Glomerular visceral epithelial cell (primary cell): ENCODE results near the gene GNPDA1.
"Not testable (repeated sequence)": the region's sequence is repeated elsewhere in the genome, so short reads cannot be mapped to it uniquely, and the experiment has no call there.

Source experiments
- DNase-seq: peaks from one replicate; pipeline ENCODE4 v3.0.0-alpha.2; 2016; ENCODE audit errors: extremely low spot score

The GNPDA1 gene

DNA sequence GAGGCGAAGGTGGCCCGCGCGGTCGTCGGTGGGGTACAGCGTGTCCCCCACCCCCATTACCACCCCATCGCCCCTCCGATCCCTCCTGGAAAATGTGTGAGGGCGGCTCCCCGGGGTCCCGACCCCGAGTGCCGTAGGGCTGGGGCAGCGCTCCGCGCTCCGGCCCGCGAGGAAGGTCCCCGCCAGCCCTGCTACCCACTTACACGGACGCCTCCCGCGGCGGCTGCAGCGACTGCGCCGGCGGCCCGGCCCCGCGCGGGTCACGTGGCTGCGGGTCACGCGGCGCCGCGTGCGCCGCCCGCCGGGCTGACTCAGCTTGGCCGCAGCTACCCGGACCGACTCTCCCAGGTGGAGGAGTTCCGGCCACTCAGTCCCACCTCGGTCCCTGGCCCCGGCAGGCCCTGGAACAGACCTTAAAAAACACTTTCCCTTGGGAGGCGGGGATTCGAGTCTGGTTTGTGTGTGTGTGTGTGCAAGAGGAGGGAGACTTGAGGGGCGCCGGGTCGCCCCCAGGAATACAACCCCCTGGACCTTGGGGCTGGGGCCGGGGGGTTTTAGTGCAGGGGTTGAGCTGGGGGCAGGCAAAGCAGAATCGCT, at the start of gene GNPDA1:
Gene GNPDA1 (minus strand): TSS at position 236 of the 597 bp plus-strand sequence. CDS start 992 bp downstream, outside the sequence.
- DNase-seq = peak; percentile 87

DNA sequence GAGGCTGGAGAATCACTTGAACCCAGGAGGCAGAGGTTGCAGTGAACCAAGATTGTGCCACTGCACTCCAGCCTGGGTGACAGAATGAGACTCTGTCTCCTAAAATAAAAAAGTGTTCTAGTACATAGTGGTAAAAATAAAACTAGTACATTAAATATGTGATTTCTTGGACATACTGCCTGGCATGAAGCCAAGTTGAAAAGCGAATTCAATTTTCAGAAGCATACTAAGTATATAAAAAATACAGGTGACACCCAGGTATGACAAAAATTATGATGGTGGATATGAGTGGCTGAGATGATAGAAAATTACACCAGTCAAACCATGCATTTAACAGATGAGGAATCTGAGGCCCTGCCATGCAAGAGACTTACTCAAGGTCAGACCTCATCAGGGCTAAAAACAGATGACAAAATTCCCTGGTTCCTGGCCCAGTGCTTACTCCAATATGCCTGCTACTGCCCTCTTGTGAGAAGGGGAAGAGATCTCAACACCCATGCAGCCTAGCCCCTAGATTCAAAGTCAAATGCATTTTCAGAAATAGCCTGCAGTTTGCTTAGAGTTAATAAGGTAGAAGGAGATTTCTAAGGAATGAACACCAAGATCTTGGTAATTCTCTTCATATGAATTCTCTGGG, 46.6 kb upstream of the GNPDA1 start:
- no peak for DNase-seq

DNA sequence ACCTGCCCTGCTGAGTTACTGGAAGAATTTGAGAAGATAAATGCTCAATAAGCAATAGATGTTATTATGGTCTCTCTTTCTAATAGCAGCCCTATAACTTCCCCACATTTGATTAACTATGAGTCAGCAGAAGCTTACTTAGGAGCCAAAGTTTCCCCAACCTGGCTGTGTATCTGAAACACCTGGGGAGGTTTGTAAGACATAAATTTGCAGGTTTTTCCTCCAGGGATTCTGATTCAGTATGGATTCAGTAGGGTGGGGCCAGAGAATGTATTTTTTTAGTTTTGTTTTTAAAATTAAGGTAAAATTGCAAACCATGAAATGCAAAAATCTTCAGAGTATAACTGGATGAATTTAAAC, 44.9 kb upstream of the GNPDA1 start:
- DNase-seq = no peak

DNA sequence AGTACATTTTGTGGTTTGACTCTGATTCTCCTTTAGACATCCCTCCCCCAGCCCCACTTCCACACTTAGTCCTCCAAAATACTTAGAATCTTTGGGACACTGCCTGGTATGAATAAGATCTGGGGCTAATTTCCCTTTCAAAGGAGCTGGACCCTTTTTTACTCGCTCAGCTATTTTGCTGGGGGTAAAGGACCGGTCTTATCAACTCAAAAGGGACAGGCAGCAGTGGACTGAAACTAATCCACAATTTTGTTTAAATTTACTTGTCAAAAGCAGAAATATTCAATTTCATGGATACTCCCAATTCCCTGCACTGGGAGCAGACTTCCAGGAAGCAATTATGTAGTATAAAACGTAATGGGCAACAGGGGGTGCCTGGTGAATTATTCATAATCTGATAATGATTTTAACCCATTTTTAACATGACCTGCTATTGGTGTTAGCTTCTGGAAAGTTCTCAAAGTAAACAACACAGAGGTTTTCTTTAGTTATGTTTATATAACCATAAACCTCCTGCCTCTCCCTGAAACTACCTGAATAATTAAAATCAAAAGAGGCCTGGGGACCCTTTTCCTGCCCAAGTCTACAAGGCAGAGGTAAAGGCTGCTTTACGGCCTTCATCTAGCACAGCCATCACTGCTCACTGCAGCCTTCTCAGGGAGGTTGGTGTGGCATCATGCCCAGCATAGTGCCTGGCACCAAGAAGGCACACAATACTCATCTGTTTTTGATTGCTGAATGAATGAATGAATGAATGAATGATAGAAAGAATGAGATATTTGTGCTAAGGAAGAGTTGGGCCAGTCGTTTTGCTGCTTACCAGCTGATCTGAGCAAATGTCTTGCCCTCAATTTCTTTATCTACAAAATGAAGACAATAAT, 44.2 kb upstream of the GNPDA1 start:
- no peak for DNase-seq

DNA sequence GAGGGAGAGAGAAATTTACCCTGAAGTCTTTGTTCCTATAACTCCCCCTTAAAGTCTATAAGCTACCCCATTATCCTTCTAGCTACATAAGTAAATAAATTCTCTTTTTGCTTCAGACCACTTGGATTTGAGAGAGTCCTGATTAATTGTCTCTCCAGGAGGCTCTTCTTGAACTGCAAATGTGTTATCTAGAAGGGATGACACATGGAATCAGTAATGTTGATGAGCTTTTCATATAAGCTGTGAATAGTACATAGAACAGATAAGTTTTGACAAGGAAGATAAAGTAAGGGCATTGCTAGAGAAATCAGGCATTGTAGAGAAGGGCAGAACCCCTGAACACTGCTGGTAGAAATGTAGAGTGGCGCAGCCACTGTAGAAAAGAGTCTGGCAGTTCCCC, 42.5 kb upstream of the GNPDA1 start:
- no peak for DNase-seq

DNA sequence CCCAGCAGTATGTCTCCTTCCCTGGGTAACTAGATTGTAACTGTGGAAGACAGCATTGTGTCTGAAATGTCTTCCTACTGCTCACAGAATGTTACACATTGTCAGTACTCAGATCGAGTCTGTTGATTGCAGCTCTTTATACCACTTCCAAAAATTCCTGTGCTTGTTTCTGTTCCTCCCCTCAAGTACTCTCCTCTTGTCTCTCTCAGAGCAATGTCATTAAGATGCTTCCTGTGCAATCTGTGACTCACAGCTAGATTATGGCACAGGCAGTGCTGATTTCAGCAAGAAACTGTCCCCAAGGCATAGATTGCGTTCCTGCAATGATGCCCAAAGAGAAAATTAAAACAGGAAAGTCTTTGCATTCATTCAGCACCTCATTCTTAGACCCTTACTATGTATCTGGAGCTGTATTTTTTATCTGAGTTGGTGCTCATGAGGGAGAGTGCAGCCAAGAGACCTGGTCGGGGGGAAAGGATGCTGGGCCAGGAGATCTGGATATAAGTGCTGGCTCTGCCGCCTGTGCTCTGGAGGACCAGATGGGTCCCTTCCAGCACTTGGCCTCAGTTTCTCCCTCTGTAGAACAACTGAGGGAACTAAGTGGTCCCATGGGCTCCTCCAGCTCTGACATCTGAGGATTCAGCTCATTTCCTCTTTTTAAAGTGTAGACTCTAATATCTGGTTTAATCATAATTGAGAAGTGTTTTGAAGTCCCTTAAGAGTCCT, 40.8 kb upstream of the GNPDA1 start:
- no peak for DNase-seq

DNA sequence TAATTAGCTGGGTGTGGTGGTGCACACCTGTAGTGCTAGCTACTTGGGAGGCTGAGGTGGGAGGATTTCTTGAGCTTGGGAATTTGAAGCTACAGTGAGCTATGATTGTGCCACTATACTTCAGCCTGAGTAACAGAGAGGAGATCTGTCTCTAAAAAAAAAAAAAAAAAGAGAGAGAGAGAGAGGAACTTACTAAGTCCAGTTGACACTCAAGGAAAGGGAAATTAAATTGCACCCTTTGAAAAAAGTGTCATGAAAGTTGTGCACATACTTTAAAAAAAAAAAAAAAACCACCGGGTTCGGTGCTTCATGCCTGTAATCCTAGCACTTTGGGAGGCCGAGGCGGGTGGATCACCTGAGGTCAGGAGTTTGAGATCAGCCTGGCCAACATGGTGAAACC, 39.2 kb upstream of the GNPDA1 start:
- DNase-seq = not testable (repeated sequence)

DNA sequence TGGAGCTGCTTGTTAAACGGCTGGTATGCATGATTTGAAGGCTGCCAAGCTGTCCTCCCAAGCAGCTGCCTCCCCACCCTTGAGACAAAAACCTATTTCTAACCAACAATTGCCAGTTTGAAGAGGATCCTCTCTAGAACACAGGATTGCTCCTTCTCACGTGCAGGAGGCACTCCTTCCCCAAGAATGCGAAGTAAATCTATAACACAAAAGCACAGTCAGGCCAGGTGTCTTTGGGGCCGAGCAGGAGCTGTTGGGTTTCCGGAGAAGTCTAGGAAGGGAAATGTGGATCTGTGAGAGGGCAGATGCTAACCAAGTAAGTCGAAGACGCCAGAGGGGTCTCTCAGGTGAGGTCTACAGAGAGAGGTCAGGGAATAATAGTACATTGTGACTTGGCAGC, 35.4 kb upstream of the GNPDA1 start:
- no peak for DNase-seq

DNA sequence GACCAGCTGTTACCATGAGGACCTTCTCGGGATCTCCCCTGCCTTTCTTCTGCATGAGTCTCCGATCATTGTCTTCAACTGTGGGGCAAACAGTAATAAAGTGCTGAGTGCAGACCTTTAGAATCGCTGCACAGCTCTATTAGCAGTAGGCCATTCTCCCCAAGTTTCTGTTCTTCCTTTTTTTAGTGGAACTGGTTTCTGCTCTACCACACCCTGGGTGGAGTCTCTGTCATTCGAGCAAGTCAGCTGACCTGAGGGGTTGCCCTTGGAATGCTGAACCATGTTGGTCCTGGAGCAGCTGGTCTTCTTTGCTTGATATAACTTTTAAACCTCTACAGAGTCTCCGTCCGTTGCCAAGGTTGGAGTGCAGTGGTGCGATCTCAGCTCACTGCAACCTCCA, 33.4 kb upstream of the GNPDA1 start:
- no peak for DNase-seq

DNA sequence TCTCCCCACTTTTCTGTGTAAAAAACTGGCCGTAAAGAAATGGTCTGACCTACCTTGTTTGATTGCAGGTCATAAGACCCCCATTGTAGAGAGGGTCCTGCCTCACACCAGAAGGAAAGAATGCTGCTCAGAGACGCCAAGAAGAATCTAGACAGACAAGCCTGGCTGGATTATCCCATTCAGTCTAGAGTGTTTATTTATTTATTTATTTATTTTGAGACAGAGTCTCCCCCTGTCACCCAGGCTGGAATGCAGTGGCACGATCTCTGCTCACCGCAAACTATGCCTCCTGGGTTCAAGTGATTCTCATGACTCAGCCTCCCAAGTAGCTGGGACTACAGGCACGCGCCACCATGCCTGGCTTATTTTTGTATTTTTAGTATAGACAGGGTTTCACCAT, 28.1 kb upstream of the GNPDA1 start:
- DNase-seq = not testable (repeated sequence)

DNA sequence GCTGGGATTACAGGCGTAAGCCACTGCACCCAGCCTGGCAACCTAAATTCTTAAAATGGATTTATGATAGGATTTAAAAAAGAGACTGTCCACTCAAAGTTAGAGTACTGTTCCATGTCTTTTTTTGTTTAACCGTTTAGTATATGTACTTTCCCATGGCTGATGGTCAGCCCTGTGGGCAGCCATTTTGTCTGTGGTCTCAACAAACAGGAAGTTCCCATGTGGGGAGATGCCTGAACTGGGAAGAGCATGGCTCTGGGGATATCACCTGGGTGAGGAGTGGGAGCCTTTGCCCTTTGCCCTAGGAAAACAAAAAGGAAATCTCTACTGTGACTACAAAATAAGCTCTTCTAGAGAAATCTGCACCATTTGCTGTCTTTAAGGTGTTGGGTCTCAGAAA, 27.5 kb upstream of the GNPDA1 start:
- DNase-seq = no peak

DNA sequence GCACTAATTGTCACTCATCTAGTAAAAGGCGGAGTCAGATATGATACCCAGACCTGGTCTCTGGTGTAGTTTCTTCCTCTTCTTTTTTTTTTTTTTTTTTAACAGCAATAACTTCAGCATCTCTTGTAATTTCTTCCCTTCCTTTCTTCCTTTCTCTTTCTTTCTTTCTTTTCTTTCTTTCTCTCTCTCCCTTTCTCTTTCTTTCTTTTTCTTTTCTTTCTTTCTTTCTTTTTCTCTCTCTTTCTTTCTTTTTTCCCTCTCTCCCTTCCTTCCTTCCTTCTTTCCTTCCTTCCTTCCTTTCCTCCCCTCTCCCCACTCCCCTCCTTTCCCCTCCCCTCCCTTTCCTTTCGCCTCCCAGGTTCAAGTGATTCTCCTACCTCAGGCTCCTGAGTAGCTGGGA, 25.9 kb upstream of the GNPDA1 start:
- DNase-seq = no peak

DNA sequence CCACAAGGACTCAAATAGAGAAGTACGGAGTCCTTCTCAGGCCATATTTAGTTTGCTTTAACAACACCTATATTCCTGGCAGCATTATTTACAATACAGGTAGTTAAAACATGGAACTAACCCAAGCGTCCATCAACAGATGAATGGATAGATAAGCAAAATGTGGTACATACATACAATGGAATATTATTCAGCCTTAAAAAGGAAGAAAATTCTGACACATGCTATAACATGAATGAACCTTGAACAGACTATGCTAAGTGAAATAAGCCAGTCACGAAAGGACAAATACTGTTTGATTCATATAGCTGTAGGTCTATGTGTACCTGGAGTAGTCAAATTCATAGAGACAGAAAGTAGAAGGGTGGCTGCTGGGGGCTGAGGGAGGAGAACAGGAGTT, 24.8 kb upstream of the GNPDA1 start:
- DNase-seq = not testable (repeated sequence)

DNA sequence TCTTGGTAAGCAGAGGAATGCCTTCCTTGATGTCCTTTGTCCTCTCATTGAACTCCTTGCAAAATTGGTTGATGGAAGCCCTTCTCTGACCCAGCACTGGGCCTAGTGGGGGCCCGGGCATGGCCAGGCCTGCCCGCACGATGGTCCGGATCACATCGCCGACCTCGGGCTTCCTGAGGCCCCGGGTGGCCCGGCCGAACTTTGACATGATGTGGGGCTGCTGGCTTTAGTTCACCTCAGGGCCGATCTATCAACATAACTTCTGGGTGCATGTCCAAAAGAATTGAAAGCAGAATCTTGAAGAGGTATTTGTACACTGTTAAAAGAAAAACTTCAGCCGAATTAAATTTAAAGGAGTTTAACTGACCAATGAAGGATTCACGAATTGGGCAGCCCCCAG, 24.1 kb upstream of the GNPDA1 start:
- DNase-seq = no peak

DNA sequence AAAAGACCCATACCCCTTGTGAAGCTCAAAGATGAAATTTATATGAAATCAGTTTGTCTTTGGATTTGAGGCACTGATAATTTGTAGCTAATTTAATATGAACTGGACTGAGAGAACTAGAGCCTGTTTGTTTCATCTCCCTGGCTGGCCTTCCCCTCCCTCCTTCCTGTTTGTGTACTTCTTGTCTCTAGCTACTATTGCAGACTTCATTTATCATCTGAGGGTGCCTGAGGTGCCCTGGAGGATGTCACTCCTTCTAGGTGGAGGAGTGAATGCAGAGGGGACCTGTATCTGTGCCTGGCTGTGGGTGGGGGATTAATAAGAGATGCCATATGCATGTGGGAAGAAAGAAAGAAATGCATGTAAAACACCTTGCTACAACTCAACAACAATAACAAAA, 22.2 kb upstream of the GNPDA1 start:
- DNase-seq = no peak

DNA sequence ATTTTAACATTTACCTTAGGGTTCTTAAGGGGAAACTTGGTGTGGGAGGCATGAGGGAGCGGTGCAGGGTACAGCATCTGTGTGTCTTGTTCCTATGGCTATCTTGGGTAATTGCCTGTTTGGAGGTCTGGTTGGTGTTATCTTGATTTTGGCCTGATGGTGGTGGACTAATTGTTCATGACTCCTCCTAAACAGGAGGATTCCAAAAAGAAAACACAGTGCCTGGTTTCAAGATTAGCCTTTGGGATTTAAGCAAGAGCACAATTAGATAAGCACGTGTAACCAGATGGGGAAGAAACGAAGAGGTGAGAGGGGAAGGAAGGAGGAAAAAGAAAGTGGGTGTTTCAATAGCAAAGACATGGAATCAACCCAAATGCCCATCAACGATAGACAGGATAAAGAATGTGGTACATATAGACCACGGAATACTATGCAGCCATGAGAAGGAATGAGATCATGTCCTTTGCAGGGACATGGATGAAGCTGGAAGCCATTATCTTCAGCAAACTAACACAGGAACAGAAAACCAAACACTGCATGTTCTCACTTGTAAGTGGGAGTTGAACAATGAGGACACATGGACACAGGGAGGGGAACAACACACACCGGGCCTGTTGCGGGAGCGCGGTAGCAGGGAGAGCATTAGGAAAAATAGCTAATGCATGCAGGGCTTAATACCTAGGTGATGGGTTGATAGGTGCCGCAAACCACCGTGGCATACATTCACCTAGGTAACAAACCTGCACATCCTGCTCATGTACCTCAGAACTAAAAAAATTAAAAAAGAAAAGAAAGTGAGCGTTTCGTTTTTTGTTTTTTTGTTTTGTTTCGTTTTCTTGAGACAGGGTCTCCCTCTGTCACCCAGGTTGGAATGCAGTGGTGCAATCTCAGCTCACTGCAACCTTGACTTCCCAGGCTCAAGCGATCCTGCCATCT, 21.1 kb upstream of the GNPDA1 start:
- not testable (repeated sequence) for DNase-seq

DNA sequence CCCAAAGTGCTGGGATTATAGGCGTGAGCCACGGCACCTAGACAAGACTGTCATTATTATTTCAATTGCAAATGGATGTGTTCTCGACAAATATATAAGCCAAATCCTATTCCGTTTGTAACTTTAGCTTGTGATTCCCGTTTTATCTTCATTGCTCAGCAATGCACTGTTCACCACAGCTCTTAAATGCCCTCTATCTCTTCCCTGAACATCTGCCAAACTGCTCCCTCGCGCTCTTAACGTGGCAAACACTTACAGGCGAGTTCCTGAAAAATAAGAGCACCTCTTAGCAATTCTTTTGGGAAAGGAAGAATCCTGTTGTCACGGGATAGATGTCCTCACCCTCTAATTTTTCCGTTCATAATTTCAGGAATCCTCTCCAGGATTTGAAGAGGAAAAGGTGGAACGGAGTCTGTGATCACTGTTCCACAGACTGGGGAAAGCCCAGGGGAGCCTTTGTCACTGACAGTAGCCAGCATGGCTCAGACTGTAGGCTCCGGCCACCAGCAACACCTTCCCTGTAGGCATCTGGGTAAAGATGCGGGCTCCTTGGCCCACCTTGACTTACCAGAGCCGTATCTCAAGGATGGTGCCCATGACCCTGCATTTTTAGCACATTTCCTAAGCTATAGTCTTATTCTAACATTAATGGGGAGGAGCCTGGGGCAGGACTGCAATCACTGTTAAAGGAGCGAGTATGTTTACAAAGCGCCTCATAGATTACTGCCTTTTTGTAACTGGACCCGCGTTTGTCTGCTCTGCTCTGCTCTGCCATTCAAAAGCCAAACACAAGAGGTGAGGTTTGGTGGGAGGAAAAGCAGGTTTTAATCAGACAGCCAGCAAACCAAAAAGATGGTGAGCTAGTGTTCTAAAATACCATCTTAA, 20.2 kb upstream of the GNPDA1 start:
- DNase-seq = no peak

DNA sequence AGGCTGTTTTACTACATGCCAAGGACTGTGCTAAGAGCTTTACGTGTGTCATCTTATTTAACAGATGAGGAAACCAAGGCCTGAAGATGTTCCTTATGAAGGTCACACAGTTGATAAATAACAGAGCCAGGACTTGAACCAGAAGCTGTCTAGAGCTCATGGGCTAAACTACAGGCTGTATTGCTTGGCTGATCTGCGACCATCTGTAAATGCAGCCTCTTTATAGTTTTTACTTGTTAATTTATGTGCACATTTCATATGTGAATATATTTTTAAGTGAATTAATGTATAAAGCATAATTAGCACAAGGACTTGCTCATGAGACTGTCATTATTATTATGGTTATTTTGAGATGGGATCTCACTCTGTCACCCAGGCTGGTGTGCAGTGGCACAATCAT, 19.3 kb upstream of the GNPDA1 start:
- no peak for DNase-seq

DNA sequence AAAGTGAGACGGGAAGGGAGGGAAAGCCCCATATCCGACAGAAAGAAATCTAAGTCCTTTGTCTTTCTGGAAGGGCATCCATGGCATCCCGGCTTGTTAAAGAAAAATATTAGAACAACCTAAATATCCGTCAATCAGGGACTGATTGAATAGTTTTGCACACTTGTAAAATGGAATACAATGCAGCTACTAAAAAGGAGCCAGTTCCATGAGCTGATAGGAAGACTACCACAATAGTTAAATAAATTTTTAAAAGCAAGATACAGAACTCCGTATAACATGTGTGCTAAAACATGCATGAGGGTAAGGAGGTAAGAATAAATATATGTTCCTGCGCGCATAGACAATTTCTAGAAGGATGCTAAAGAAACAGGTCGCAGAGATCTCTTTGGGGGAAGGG, 12.8 kb upstream of the GNPDA1 start:
- no peak for DNase-seq

DNA sequence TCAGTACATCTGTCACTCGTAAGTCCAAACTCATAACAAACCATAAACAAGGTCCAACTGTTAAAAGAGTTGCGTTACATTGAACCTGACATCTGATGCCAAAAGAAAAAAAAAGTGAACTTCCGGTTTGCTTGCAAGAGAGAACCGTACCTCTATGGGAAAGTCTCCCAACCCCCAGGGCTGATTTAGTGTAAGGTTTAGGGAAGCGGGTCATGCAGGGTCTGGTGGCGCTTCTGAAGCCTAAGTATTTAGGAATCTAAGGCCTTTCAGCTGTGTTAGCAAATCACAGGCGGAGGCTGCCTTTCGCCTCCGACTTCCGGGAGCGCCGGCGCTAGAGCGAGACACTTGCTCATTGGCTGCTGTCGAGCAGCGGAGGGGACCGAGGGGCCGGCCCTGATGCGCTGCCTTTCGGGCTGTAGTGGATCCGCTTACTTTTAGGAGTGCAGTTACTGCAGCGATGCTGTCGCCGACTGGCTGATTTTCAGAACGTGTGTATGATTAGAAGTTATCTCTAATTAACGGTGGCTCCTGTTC, 12.0 kb upstream of the GNPDA1 start:
- DNase-seq = peak; percentile 81
